HTERT RPE-1 (cell line): ENCODE data around the gene ZNF738.
"Not testable (repeated sequence)": the region's sequence is repeated elsewhere in the genome, so short reads cannot be mapped to it uniquely, and the experiment has no call there.

ENCODE experiments used
- in situ Hi-C: fragments of 300-500 bp; cut with MboI; formaldehyde crosslinking; loops from 4 replicates; pipeline ENCODE4 v1.14.3; 2020; ENCODE audit warnings: low sequenced_read_pairs

ZNF738 gene

DNA sequence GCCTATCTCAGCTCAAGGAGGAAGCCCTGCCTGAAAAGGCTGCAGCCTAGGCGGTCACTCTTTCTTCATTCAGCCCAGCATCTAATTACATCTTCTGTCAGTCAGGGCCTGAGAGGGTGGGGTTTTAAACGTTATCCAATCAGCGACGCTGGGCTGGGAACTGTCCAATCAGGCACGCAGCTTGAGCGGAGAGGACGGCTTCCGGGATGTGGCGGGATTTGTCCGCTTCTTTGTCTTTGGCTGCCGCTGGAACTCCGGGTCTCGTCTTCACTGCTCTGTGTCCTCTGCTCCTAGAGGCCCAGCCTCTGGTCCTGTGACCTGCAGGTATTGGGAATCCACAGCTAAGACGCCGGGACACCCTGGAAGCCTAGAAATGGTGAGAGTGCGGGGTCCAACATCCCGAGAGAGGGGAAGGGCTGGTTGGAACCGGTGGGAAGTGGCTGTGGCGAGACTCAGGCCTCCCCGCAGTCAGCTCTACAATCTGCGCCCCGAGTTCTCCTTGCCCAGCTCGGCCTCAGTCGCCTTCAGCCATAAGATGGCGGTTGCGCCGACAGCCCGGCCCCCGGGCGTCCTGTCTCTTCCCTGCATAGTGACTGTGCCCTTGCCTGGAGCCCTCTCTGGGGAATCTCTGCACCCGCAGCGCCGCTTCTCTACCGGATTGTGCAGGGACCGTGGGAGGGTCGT, at the start of gene ZNF738:
ZNF738 (plus strand) TSS at position 233 of the 684 bp plus-strand sequence; CDS start at position 374, 141 bp downstream.
- in situ Hi-C loops = no loop called here

DNA sequence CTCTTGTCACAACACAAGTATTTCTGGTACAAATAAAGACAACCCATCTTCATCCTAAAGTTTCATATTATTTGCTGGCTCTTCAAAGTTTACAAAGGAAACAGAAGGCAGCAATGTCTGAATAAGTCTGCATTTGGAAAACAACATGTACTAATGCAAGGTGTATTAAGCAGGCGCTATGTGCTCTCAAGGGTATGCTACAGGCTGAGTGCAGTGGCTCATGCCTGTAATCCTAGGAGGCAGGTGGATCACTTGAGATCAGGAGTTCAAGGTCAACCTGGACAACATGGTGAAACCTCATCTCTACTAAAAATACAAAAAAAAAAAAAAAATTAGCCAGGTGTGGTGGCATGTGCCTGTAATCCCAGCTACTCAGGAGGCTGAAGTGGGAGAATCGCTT, 46.0 kb upstream of the ZNF738 start:
- in situ Hi-C loops = not testable (repeated sequence)

DNA sequence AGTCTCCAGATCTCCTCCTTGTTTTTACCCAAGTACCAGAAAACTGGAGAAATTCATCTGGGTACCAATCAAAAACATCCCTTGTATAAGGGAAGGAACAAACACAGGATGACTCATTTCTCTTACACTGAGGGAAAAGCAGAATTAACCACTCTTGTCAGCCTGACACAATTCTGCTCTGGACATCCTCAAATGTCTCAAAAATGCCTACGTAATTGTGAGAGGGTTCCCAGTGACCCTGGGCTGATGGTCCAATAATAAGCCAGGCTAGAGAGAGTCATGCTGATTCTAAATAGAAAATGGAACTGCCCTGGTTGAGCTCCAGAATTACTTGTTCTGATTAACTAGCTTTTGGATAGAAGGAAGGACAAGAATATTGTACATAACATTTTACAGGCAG, 44.1 kb upstream of the ZNF738 start:
- in situ Hi-C loops = no loop called here

DNA sequence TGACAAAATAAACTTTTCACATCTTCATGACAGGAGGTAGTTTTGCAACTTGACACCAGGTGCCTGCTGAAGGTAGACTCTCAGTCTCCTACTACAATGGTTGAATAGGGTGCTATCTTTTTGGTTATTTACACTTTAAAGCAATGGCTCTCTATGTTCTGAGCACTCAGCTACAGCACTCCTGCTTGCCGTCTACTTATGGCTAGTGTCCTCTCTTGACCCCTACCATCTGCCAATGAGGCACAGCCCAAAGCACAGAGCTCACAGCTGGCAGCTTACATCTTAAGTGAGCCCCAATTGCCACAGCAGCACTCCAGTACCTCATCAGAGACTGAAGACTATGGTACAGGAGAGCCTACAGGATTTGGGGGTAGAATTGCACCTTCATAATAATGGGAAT, 41.0 kb upstream of the ZNF738 start:
- in situ Hi-C loops = no loop called here

DNA sequence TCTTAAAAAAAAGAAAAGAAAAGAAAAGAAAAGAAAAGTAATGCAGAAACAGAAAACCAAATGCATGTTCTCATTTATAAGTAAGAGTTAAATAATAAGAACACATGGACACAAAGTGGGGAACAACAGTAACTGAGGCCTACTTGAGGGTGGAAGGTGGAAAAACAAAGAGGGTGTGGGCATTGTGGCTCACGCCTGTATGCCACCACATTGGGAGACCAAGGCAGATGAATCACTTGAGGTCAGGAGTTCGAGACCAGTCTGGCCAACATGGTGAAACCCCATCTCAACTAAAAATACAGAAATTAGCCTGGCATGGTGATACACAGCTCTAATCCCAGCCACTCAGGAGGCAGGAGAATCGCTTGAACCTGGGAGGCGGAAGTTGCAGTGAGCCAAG, 37.7 kb upstream of the ZNF738 start:
- in situ Hi-C loops = no loop called here

DNA sequence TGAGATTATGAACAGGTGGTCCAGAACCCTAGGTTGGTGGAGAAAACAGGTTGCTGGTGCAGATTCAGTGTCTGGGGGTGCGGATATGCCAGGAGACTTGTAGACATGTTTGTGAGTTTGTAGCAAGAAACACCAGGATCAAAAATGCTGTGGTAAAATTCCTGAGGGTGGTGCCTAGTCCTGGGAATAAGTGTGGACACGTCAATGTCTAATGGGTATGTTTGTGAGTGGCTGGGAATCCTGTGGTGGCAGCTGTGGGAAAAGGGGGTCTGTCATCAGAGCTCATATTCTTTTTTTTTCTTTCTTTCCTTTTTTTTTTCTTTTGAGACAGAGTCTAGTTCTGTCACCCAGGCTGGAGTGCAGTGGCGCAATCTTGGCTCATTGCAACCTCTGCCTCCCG, 36.8 kb upstream of the ZNF738 start:
- in situ Hi-C loops = no loop called here

DNA sequence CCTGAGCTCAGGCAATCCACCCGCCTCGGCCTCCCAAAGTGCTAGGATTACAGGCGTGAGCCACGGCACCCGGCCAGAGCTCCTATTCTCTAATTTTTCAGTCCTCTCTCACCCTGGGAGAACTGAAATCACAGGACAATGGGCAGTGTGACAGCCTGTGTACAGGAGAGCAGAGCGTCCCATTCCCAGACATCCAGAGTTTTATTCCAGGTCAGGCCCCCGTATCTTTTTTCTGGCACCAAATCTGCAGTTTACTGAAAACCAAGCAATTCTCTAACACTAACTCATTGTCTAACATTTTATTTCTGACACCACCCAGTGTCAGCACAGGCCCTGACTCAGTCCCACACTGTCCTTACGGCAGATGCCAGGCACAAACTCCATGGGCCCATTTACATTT, 36.3 kb upstream of the ZNF738 start:
- in situ Hi-C loops = no loop called here

DNA sequence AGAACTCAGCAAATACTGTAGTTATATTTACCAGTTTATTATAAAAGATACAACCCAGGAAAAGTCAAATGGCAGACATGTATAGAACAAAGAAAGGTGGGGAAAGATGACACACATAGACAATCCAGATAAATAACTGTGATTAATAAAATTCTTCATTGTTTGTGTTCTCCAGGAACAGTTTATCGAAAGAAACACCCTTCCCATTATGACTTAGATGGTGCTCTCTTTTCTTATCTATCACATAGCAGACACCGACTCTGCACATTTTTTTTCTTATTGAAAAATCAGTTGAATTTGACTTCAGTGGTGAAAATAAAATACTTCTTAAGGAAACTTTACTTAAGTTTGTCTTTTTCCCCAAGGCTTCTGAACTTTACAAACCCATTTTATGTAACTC, 35.8 kb upstream of the ZNF738 start:
- in situ Hi-C loops = no loop called here

DNA sequence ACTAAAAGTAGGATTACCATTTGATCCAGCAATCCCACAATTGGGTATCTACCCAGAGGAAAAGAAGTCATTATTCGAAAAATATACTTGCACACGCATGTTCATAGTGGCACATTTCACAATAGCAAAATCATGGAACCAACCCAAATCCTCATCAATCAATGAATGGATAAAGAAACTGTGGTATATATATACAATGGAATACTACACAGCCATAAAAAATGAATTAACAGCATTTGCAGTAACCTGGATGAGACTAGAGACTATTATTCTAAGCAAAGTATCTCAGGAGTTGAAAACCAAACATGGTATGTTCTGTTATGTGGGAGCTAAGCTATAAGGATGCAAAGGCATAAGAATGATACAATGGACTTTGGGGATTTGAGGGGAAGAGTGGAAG, 32.6 kb upstream of the ZNF738 start:
- in situ Hi-C loops = no loop called here

DNA sequence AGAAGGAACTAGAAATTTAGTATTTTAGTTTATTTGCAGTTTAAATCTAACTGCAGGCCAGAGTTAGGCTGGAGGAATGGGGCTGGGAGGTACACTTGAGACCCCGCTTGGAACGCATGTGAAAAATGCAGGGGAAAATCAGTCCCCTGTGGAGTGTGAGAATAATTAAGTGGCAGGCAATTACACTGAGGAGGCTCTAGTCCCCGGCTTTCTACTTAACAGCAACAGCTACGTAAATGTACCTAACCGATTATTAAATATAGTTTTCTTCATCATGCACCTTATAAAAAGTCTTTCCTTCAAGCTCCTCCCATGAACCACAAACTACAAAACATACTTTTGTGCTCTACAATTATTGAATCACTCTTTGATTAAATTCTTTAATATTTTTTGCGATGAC, 30.4 kb upstream of the ZNF738 start:
- in situ Hi-C loops = no loop called here

DNA sequence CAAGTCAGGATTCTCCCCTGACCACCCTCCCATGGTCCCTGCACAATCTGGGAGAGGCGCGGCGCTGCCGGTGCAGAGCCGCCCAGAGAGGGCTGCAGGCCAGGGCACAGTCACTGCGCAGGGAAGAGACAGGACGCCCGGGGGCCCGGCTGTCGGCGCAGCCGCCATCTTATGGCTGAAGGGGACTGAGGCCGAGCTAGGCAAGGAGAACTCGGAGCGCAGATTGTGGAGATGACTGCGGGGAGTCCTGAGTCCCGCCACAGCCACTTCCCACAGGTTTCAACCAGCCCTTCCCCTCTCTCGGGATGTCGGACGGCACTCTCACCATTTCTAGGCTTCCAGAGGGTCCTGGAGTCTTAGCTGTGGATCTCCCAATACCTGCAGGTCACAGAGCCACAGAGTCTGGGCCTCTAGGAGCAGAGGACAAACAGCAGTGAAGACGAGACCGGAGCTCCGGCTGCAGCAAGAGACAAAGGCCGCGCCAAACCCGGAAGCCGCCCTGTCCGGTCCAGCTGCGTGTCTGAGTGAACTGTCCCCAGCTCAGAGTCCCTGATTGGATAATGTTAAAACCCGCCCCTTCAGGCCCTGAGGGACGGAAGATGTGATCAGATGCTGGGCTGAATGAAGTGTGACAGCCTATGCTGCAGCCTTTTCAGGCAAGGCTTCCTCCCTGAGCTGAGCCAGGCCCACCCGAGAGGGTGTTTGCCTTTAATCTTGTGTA, 29.8 kb upstream of the ZNF738 start, which contains the start of gene ZNF708:
ZNF708 (minus strand) TSS at position 526 of the 721 bp plus-strand sequence; CDS start at position 328, 198 bp downstream.
- in situ Hi-C loops = no loop called here

DNA sequence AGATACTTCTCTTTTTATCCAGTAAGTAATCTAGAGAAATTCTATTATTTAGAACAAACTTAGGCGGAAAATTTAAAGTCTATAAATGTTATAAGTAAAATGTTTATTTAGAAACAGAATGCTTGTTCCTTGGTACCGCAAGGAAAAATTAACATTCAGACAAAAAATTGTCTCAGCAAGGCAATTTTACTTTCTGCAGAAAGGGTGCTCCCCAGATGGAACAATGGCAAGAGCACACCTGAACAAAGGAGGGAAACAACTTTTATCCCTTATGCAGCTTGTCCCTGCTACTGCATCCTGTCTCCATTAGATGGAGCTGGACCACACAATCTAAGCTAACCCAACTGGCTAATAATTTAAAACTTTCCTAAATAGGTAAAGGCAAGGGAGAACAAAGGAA, 23.1 kb upstream of the ZNF738 start:
- in situ Hi-C loops = no loop called here

DNA sequence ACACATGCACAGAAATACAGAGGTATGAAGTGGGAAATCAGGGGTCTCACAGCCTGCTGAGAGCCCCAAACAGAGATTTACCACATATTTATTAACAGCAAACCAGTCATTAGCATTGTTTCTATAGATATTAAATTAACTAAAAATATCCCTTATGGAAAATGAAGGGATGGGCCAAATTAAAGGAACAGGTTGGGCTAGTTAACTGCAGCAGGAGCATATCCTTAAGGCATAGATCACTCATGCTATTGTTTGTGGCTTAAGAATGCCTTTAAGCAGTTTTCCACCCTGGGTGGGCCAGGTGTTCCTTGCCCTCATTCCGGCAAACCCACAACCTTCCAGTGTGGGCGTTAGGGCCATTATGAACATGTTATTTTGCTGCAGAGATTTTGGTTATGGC, 14.0 kb upstream of the ZNF738 start:
- in situ Hi-C loops = not testable (repeated sequence)

DNA sequence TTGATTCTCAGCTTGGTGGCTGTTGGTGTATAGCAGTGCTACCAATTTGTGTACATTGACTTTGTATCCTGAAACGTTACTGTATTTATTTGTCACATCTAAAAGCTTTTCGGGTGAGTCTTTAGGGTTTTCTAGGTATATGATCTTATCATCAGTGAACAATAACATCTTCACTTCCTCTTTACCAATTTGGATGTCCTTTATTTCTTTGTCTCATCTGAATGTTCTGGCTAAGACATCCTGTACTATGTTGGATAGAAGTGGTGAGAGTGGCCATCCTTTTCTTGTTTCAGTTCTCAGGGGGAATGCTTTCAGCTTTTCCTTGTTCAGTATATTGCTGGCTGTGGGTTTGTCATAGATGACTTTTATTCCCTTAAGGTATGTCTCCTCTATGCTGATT, 6.0 kb upstream of the ZNF738 start:
- in situ Hi-C loops = no loop called here

DNA sequence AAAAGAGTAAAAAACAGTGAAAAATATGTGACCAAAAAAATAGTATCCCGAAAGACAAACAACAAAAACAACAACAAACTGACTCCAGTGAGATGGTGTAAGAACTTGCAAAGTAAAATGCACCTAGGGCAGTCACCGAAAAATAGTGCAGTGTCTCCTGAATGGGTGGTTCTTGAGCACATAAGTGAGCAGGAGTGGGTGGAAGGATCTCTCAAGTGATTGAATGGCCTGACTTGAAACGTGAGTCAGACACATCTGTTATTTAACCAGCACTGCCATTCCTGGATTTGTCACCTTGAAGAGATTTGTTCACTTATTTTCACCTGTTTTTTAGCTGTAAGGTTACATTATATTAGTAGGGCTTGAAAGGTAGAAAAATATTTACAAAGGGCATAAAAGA, 3.5 kb downstream of the ZNF738 start:
- in situ Hi-C loops = no loop called here

DNA sequence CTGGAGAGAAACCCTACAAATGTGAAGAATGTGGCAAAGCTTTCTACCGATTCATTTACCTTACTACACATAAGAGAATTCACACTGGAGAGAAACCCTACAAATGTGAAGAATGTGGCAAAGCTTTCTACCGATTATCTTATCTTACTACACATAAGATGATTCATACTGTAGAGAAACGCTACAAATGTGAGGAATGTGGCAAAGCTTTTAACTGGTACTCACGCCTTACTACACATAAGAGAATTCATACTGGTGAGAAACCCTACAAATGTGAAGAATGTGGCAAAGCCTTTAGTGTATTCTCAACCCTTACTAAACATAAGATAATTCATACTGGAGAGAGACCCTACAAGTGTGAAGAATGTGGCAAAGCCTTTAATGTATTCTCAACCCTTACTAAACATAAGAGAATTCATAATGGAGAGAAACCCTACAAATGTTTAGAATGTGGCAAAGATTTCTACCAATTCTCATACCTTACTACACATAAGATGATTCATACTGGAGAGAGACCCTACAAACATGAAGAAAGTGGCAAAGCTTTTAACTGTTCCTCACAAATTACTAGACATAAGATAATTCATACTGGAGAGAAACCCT, 25.3 kb downstream of the ZNF738 start:
- in situ Hi-C loops = no loop called here

DNA sequence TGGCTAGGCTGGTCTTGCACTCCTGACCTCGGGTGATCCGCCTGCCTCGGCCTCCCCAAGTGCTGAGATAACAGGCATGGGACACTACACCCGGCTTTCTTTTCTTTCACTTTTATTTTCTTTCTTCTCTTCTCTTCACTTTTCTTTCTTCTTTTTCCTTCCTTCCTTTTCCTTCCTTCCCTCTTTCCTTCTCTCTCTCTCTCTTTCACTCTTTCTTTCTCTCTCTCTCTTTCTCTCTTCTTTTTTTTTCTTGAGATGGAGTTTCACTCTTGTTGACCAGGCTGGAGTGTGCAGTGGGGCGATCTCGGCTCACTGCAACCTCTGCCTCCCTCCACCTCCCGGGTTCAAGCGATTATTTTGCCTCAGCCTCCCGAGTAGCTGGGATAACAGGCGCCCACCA, 37.3 kb downstream of the ZNF738 start:
- in situ Hi-C loops = no loop called here

DNA sequence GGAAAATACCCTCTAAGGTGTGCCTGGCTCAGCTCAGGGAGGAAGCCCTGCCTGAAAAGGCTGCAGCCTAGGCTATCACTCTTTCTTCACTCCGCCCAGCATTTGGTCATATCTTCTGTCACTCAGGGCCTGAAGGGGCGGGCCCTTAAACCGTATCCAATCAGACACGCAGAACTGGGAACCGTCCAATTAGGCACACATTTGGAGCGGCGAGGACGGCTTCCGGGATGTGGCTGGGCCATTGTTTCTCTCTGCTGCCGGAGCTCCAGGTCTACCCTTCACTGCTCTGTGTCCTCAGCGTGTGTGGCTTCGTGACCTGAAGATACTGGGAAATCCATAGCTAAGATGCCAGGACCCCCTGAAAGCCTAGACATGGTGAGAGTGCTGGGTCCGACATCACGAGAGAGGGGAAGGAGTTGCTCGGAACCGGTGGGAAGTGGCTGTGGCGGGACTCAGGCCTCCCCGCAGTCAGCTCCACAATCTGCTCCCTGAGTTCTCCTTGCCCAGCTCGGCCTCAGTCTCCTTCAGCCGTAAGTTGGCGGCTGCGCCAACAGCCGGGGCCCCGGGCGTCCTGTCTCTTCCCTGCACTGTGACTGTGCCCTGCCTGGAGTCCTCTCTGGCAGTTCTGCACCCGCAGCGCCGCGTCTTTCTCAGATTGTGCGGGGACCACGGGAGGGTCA, 38.2 kb downstream of the ZNF738 start, which contains the start of gene ZNF493:
ZNF493 (plus strand) TSS at position 241 of the 680 bp plus-strand sequence; CDS start at position 346, 105 bp downstream.
- in situ Hi-C loops = no loop called here

DNA sequence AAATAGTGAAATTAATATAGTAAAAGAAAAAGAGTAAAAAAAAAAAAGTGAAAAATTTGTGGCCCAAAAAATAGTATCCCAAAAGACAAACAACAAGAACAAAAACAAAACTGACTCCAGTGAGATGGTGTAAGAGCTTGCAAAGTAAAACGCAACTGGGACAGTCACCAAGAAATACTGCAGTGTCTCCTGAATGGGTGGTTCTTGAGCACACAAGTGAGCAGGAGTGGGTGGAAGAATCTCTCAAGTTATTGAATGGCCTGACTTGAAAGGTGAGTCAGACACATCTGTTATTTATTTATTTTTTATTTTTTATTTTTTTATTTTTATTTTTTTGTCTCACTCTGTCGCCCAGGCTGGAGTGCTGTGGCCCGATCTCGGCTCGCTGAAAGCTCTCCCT, 40.1 kb downstream of the ZNF738 start:
- in situ Hi-C loops = no loop called here

DNA sequence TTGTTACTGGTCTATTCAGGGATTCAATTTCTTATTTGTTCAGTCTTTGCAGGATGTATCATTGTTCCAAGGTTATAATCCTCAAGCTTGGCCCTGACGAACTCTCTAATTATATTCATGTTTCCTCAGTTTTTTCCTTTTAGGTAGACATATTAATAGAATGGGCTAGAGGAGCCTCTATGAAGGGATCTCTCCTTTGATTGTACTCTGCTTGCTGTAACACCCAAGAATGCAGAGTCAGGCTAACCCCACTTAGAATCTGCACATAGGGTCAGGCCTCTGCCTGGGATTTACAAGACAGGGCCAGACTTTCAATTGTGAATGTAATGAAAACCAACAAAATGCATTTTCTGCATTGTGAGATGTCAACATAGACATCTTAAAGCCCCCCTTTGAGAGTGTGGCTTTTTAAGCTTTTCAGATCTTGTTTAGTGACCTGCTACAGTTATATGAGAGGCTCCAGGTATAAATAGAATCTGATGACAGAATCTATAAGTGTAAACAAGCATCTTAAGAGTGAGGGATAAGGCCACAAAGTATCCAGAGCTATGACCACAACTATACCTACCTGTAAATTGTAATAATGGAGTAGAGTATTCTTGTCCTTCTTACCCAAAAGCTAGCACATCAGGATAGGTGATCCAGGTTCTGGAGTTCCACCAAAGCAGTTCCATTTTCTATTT, 43.6 kb downstream of the ZNF738 start:
- in situ Hi-C loops = no loop called here

DNA sequence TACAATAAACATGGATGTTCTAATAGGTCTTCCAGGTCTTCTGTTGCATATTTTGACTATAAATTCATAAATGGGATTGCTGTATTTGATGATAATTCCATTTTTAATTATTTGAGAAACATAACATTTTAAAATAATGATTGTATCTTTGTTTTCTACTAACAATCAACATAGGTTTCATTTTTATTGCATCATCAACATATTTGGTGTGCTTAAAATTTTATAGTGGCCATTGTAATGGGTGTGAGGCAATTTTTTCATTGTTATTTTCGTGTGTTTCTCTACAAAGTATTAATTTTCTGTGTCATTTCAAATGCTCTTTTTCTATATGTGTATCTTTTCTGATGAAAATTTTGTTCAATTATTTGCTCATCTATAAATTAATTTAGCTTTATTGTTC, 51.4 kb downstream of the ZNF738 start:
- in situ Hi-C loops = no loop called here
